Colonic mucosa (tissue), 4 donors: ENCODE data around the gene CER1. TPM values are rescaled to one million over a fixed set of nuclear protein-coding genes. Genes with fewer than 3 reads are reported as not detected.
A peak's percentile ranks its signal among the peaks of the same experiment; 100 is the strongest.

Experiments used
- DNase-seq: peaks from one replicate; pipeline ENCODE4 v3.0.0-alpha.2; 2020
- H3K27ac ChIP-seq: fragments of 200-600 bp; one replicate; pipeline ENCODE4 v1.8.0; 2021
- H3K27me3 ChIP-seq: fragments of 200-600 bp; one replicate; pipeline ENCODE4 v1.8.0; 2021
- H3K36me3 ChIP-seq: fragments of 200-600 bp; one replicate; pipeline ENCODE4 v1.8.0; 2021
- H3K4me1 ChIP-seq: fragments of 200-600 bp; one replicate; pipeline ENCODE4 v1.8.0; 2021; ENCODE audit warnings: mild to moderate bottlenecking
- H3K4me3 ChIP-seq: fragments of 200-600 bp; one replicate; pipeline ENCODE4 v1.8.0; 2021
- H3K9ac ChIP-seq, 2 donors: one replicate each; pipeline ENCODE4 v1.7.0; 2013; ENCODE audit warnings: control low read depth in 2 of 2, low read depth in 2 of 2, low read length in 2 of 2
- H3K9me3 ChIP-seq: fragments of 200-600 bp; one replicate; pipeline ENCODE4 v1.8.0; 2021
- intact Hi-C: fragments of 100-400 bp; cut with DNase I; formaldehyde crosslinking; loops from one replicate; pipeline ENCODE4 v1.14.1; 2022
- total RNA-seq, 2 donors: library from RNA; stranded (reverse); fragmentation: NEBNext Ultra II Directional in 1 of 2; extraction: Animal tissue kit (Norgen Biotek cat#: 25700) in 1 of 2; gene quantifications; one replicate each; pipeline ENCODE4 v1.2.1, GENCODE V29; 2021
- TF ChIP-seq, protein P1 (sequence below): fragments of 200-600 bp; IDR thresholded peaks from one replicate; pipeline ENCODE4 v1.8.0; 2022; ENCODE audit warnings: antibody characterized with exemption, mild to moderate bottlenecking
- donor health status: healthy.
- donor health status: DM: no; HTN: no; CAD: no.
- donor health status: DM: no; HTN: no; CAD: no.

Gene CER1, protein sequence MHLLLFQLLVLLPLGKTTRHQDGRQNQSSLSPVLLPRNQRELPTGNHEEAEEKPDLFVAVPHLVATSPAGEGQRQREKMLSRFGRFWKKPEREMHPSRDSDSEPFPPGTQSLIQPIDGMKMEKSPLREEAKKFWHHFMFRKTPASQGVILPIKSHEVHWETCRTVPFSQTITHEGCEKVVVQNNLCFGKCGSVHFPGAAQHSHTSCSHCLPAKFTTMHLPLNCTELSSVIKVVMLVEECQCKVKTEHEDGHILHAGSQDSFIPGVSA
- total RNA-seq = not detected

GRCh38 chr9:14722391-14723035, at the start of gene CER1:
CER1 (minus strand) TSS chr9:14722733; CDS start chr9:14722672, 61 bp downstream.
- H3K27ac ChIP-seq = no peak within 1 kb of the TSS
- TF ChIP-seq, protein P1, sequence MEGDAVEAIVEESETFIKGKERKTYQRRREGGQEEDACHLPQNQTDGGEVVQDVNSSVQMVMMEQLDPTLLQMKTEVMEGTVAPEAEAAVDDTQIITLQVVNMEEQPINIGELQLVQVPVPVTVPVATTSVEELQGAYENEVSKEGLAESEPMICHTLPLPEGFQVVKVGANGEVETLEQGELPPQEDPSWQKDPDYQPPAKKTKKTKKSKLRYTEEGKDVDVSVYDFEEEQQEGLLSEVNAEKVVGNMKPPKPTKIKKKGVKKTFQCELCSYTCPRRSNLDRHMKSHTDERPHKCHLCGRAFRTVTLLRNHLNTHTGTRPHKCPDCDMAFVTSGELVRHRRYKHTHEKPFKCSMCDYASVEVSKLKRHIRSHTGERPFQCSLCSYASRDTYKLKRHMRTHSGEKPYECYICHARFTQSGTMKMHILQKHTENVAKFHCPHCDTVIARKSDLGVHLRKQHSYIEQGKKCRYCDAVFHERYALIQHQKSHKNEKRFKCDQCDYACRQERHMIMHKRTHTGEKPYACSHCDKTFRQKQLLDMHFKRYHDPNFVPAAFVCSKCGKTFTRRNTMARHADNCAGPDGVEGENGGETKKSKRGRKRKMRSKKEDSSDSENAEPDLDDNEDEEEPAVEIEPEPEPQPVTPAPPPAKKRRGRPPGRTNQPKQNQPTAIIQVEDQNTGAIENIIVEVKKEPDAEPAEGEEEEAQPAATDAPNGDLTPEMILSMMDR = no peak
- H3K27me3 ChIP-seq = no peaks in the 10 kb centered on the region
- intact Hi-C loops = no loop called here
- no peak within 1 kb of the TSS for H3K9ac ChIP-seq
- H3K4me3 ChIP-seq = no peak within 1 kb of the TSS
- H3K36me3 ChIP-seq = no peaks in the 10 kb centered on the region
- no peak for DNase-seq
- no peaks in the 10 kb centered on the region for H3K9me3 ChIP-seq
- no peaks in the 10 kb centered on the region for H3K4me1 ChIP-seq

DNA sequence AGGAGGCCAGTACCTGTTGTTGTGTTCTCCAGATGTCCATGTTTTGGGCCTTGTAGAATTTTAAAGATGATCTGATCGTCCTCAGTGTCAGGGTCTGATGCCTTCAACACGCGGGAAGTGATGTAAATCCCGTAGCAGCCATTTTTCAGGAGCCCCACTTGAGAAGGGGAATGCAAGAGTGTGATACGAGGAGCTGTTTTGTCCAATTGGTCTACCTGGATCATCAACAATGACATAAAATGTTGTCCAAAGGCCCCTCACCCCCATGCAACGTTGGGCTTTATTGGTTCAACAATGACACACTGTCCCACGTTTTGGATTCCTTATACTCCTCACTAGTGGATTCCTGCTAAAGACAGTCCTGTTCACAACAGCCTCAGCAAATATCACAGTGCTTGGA, 48.1 kb upstream of the CER1 start:
- intact Hi-C loops = no loop called here
- Histone ChIP-seq H3K9me3 (no peaks in the 10 kb centered on the region), H3K4me1 (no peaks in the 10 kb centered on the region), H3K36me3 (no peaks in the 10 kb centered on the region), H3K9ac (no peak overlapping the region), H3K27me3 (no peaks in the 10 kb centered on the region), H3K27ac (no peak overlapping the region), H3K4me3 (no peak overlapping the region)
- TF ChIP-seq, protein P1 = no peak
- no peak for DNase-seq

DNA sequence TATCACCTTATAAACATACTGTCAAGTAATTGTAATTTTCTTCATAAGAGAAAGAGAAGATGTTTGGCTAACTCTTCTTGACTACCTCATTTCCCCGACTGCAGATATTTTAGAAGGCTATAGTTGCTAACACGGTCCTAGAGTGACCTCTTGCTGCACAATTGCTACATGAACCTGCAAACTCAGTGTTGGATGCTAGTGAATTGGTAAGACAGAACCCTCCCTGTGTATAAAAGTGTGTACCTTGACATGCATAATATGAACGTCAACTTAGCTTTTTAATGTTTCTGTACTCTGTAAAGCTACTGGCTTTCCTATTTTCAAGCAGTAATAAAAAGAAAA, 46.7 kb upstream of the CER1 start:
- Histone ChIP-seq H3K9ac (no peak overlapping the region), H3K27ac (no peak overlapping the region), H3K36me3 (no peaks in the 10 kb centered on the region), H3K9me3 (no peaks in the 10 kb centered on the region), H3K4me3 (no peak overlapping the region), H3K4me1 (no peaks in the 10 kb centered on the region), H3K27me3 (no peaks in the 10 kb centered on the region)
- TF ChIP-seq, protein P1 = no peak
- intact Hi-C loops = loop anchor here (10.0 kb wide), 2 partner anchors 154 to 304 kb away; no protein-coding TSS in a partner anchor
- no peak for DNase-seq

DNA sequence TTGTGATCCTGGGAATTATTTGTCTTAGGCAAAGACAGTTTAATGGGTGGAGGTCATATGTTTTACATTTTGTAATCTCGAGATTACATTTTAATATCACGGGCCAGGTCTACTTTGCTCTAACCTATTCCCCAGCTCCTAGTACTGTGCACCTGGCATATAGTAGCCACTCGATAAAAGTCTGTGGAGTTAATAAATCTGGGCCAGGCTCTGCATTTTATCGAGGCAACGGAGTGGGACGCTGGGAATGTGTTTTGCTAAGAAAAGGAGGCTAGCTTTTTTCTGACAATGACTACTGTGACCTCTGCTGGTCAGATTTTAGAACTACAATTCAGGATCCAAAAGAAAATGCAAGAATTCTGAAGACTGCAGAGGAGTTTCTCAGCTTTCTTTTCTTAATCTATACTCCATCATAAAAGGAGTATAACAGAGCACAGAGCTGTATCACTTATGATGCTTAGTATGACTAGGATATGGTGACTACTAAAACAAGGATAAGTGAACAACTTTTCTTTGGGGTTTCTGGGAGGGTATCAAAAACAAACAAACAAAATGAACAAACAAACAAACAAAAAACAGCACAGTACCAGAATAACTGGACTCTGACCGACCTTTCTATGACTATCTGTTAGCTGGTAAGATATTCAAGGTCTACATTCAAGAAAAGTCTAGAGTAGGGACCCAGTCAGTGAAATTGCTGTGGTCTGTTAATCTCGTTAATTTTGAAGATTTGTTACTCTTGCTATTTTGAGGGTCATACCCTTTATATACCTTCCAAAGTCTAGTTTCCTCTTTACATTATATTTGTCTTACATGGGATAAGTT, 46.1 kb upstream of the CER1 start:
- no peak overlapping the region for H3K27ac ChIP-seq
- no peaks in the 10 kb centered on the region for H3K36me3 ChIP-seq
- intact Hi-C loops = loop anchor here (10.0 kb wide), 2 partner anchors 154 to 304 kb away; no protein-coding TSS in a partner anchor
- TF ChIP-seq, protein P1 = peak; percentile 72
- DNase-seq = no peak
- H3K4me3 ChIP-seq = no peak overlapping the region
- no peaks in the 10 kb centered on the region for H3K27me3 ChIP-seq
- H3K9me3 ChIP-seq = no peaks in the 10 kb centered on the region
- no peaks in the 10 kb centered on the region for H3K4me1 ChIP-seq
- no peak overlapping the region for H3K9ac ChIP-seq

DNA sequence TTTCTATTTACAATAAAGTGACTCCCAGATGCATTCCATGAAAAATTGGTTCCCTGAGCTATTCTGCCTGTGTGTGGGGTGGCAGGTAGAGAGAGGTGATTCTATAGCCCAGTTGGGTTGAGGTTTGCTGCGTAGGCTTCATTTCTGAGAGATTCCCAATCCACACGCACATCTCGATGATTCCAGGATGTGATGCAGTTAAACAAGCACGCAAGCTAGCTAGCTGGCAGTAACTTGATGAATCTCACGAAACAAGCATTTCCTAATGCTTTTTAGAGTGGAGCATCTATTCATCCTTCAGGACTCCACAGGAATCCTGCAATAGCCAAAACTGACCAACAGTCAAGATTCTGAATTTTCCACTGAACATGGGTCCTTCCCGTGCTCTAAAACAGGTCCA, 43.8 kb upstream of the CER1 start:
- no peaks in the 10 kb centered on the region for H3K36me3 ChIP-seq
- H3K27me3 ChIP-seq = no peaks in the 10 kb centered on the region
- H3K4me1 ChIP-seq = no peaks in the 10 kb centered on the region
- intact Hi-C loops = loop anchor here (10.0 kb wide), 2 partner anchors 151 to 301 kb away; no protein-coding TSS in a partner anchor
- no peak overlapping the region for H3K27ac ChIP-seq
- no peak overlapping the region for H3K4me3 ChIP-seq
- H3K9ac ChIP-seq = no peak overlapping the region
- no peak for DNase-seq
- TF ChIP-seq, protein P1 = no peak
- H3K9me3 ChIP-seq = no peaks in the 10 kb centered on the region
